ENCODE results near the gene HAS3.

Gene HAS3

GRCh38 chr16:69093974-69094373, 11.5 kb upstream of the HAS3 start:
- DNase-seq (ENCODE audit: low read depth) = no peak

DNA sequence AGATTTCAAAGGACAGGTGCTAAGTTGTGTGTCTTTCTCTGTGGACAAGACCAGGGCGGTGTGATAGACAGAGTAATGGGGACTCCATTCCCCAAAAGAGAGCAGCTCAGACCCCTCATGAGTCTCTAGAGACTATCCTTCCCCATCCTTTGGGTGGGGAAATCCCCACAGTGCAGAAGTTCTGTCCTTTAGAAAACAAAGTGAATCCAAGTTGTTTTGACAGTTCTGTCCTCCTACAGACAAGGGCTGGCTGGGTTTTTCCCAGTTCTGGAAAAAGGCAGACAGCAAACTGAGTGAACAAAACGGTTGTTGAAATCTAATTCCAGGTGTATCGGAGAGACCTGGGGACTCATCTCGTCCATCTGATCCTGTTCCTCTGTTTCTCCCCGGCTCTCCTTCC, 11.0 kb upstream of the HAS3 start:
- no peak for DNase-seq (ENCODE audit: low read depth)

DNA sequence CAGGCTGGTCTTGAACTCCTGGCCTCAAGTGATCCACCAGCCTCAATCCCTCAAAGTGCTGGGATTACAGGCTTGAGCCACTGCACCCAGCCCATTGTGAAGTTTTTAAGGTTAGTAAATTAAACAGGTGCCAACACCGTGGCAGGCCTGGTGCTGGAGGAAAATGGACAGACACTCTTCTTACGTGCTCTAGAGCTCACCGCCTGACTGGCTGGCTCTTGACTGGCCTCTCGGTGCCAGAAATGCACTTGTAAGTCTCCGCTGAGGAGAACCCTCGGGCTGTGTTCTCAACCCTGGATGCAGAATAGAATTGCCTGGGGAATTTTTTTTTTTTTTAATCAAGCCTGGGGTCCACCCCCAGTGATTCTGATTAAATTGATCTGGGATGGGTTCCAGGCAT, 10.3 kb upstream of the HAS3 start:
- no peak for DNase-seq (ENCODE audit: low read depth)

DNA sequence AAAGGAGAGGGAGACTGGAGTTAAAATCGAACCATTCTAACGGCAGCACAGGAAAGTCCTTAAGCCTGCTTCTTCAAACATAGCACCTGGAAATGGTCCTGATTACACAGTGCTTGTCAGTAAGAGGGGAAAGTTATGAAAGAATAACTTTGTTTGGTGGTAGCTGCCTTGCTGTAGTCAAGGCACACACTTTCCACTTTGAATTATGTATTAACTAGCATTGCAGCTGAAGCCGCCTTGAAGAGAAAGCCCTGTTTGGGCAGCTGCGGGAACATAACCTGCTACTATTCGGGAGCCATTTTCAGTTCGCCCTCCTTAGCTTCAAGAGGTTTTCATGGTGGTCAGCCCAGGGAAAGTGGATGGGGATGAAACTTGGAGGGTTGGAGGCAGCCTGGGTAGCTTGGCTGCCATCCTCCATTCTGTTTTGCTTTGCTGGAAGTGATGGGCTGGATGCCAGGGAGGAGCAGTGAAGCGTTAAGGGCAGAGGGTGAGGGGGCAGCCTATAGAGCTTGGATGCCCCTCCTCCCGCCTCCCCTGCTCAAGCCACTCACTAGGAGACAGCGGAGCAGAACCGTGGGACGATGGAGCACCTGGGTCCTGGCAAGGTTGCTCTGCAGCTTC, 5.3 kb upstream of the HAS3 start:
- no peak for DNase-seq (ENCODE audit: low read depth)

DNA sequence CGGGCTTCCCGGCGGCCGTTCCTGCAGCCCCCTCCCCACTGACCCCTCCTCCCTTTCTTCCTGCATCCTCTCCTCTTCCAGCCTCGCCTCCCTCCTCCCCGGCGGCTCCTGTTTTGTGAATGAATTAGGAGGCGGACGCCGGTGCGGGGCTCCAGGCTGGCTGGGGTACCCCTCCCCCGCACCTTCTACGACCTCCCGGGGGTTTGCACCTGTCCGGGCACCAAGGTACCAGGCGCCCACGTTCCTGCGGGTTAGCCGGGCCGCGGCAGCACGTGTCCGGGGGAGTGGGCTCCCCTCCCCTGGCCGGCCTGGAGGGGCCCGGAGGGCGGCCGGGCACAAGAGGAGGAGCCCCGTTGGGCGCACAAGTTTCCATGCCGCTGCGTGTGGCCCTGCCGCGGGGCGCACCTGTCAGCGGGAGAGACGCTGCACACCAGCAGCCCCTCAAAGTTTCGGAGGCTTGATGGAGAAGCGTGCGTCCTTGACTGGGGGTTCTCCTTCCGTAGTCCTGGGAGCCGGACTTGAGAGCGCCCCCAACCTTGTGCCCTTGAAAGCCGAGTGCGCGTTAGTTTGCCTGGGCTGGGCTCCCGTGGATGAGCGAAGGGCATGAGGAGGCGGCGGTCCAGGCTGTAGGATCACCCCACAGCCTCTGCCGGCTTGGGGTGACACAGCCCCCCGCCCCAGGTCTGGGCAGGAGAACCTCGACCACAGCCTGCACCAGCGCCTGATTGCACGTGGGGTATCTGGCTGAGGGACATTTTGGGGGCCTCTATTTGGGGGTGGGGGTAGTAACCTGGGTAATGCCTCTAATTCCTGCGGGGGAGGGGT, 1.2 kb downstream of the HAS3 start:
- no peak for DNase-seq (ENCODE audit: low read depth)

DNA sequence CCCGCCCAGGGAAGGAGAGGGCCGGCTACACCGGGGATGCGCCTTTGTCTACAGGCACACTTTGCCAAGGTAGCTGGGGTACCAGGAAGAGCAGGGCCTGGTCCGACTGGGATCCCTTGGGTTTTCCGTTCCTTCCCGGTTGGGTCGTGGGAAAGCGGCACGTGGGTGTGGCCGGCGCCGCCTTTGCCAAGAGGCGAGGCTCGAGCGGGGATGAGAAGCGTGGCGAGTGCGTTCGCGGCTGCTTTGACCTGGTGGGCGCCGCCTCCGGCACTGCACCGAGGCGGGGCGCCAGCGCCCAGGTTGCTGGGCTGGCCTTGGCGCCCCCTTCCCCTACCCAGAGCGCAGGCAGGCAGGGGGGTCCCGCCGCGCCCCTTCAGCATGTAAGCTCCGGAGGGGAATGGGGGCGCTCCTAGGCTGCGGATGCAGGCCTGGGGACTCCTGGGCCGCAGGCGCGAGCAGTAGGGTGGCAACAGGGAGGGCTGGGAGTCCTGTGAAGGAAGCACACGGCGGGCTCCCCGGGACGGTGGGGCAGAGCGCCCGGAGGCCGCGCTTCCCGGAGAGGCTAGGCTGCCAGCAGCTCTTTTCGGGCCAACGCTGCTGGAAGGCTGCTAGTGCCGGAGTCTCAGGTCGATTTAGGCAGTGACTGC, 2.0 kb downstream of the HAS3 start:
- no peak for DNase-seq (ENCODE audit: low read depth)

DNA sequence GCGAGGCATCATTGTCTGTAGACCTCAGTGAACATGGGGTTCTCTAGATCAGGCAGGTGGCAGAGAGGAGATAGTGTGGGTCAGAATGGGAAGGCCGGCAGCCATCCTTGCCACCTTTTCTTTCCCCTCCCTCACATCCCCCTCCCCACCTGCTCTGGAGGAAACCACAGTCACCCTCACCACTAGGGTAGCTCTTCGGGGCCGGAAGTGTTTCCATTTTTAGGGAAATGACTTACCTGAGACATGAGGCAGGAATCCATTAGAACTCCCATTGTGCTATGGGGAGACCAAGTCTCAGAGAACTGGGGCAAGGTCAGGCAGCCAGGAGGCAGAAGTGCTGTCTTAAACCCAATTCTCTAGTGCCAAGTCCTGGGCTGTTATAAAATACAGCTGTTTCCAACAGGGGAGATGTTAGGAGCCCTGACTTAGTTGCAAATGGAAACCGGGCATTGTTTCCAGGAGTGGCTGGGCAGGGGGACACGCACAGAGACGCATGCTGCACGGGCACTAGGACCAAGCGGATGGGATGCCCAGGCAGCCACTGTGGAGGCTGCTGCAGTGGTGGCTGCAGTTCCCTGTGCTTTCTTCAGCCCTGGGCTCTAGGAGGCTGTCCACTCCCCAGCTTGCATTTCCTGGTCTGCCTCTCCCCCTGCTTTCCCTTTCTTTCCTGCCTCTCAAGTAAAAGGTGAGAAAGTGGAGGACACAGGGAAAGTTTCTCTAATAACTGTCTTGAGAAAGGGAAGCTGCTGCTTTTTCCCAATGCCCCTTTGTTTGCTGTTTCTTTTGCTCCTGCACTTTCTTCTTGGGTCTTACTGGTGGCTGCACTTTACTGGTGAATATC, 2.8 kb downstream of the HAS3 start:
- DNase-seq (ENCODE audit: low read depth) = no peak

DNA sequence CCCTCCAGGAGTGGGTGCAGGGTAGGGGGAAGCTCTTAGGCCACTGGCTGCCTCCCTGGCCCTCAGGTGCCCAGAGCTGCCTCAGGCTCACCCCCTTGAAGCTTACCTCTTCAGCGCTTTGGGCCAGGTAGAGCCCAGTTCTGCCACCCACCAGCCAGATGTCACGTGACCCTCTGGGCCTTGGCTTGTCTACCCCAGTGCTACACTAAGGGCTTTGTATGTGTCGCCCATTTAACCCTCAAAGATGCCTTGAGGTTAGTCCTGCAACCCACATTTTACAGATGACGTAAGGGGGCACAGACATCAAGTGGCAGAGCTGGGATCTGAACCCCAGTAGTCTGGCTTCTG, 3.4 kb downstream of the HAS3 start:
- no peak for DNase-seq (ENCODE audit: low read depth)

DNA sequence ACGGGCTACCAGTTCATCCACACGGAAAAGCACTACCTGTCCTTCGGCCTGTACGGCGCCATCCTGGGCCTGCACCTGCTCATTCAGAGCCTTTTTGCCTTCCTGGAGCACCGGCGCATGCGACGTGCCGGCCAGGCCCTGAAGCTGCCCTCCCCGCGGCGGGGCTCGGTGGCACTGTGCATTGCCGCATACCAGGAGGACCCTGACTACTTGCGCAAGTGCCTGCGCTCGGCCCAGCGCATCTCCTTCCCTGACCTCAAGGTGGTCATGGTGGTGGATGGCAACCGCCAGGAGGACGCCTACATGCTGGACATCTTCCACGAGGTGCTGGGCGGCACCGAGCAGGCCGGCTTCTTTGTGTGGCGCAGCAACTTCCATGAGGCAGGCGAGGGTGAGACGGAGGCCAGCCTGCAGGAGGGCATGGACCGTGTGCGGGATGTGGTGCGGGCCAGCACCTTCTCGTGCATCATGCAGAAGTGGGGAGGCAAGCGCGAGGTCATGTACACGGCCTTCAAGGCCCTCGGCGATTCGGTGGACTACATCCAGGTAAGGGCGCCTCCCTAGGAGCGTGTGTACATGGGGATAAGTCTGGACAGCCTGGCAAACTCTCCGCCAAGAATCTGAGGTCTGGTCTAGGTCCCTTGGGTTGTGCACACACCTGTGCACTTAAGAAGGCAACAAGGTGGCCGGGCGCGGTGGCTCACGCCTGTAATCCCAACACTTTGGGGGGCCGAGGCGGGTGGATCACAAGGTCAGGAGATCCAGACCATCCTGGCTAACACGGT, 4.2 kb downstream of the HAS3 start:
- no peak for DNase-seq (ENCODE audit: low read depth)

DNA sequence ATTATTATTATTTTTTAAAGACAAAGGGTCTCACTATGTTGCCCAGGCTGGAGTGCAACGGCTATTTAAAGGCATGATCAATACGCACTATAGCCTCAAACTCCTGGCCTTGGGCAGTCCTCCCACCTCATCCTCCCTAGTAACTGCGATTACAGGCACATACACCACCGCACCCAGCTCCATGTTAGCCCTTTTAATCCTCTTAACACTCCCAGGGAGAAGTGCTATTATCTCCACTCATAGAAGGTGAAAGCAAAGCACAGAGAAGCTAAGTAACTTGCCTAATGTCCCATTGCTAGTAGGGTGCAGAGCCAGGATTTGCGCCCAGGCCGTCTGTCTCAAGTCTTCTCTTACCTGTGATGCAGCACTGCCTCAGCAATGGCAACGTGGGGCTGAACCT, 5.0 kb downstream of the HAS3 start:
- no peak for DNase-seq (ENCODE audit: low read depth)

- DNase-seq (ENCODE audit: low read depth) = no peak
Observed at GRCh38 chr16:69111216-69111875, 5.9 kb downstream of the HAS3 start.

DNA sequence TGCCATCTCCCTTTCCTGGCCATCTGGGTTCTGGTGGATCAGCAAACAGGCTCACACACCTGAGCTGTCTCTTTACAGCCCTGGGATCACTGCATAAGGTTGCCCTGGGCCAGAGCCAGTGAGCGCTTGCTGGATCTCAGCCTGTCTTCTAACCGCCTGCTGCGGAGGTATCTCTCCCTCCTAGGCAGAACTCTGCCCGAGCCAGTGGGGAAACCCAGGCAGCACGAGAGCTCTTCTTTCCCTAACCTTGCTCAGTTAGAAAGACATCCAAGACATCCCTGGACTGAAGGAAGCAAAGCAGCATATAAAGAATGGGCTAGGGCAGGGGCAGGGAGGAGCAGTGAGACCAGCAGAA, 6.4 kb downstream of the HAS3 start:
- no peak for DNase-seq (ENCODE audit: low read depth)

GRCh38 chr16:69112285-69113129, 7.1 kb downstream of the HAS3 start:
- DNase-seq (ENCODE audit: low read depth) = peak; percentile 27

DNA sequence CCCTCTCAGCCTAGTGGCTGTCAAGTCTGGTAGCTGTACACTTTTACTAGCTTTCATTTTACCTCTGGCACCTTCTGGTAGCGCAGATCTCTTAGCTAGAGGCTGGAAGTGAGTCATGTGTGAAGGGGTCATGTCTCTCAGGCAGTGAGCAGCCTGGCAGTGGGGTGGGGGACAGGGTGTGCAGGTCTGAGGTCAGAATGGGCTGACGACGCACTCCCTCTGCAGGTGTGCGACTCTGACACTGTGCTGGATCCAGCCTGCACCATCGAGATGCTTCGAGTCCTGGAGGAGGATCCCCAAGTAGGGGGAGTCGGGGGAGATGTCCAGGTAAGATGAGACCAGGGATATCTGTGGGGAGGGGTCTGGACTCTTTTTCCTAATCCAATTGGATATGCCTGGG, 7.8 kb downstream of the HAS3 start:
- no peak for DNase-seq (ENCODE audit: low read depth)

- no peak for DNase-seq (ENCODE audit: low read depth)
Observed at GRCh38 chr16:69114346-69114975, 9.0 kb downstream of the HAS3 start.

GRCh38 chr16:69114976-69115355, 9.5 kb downstream of the HAS3 start:
- no peak for DNase-seq (ENCODE audit: low read depth)

DNA sequence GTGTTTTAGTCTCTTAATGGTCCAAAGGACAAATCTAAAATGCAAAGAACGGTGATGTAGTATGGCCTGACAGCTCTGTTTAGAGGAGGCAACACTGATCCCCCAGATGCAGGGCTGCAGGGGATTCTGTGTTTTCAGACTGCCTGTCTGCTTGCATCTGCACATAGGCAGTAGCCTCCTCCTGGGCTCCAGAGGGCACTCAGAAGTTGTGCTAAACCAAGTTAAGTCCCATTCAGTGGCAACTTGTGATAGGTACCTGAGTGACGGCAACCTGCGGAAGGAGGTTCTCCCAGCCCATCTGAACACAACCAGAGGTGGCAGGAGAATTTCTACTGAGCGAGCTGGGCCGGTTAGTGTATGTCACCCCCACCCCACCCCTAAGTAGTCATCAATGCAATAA, 9.9 kb downstream of the HAS3 start:
- DNase-seq (ENCODE audit: low read depth) = no peak

GRCh38 chr16:69115837-69116236, 10.4 kb downstream of the HAS3 start:
- DNase-seq (ENCODE audit: low read depth) = no peak

- DNase-seq (ENCODE audit: low read depth) = no peak
Observed at GRCh38 chr16:69116256-69116875, 10.9 kb downstream of the HAS3 start.
